ENCODE data around the gene TNFAIP3.

DNA sequence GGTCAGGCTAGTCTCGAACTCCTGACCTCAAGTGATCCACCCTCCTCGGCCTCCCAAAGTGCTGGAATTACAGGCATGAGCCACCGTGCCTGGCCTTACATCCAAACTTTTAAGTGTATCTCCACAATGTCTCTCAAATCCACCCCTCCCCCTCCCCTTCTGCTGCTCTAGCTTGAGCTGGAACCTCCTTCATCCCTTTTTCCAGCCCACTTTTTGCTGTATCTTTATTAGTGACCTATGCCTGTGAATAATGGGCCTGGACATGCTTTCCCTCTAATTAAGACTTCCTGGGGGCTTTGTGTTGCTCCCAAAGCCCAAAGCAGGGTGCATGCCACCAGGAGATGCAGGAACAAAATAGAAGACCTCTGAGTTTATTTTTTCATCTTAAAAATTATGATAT lies 26.1 kb downstream of the TNFAIP3 start:
- TF ChIP-seq POLR2AphosphoS5 (IDR thresholded peaks at IDR 0.05; ENCODE audit: low read depth), result no peak
- TF ChIP-seq, protein P1, sequence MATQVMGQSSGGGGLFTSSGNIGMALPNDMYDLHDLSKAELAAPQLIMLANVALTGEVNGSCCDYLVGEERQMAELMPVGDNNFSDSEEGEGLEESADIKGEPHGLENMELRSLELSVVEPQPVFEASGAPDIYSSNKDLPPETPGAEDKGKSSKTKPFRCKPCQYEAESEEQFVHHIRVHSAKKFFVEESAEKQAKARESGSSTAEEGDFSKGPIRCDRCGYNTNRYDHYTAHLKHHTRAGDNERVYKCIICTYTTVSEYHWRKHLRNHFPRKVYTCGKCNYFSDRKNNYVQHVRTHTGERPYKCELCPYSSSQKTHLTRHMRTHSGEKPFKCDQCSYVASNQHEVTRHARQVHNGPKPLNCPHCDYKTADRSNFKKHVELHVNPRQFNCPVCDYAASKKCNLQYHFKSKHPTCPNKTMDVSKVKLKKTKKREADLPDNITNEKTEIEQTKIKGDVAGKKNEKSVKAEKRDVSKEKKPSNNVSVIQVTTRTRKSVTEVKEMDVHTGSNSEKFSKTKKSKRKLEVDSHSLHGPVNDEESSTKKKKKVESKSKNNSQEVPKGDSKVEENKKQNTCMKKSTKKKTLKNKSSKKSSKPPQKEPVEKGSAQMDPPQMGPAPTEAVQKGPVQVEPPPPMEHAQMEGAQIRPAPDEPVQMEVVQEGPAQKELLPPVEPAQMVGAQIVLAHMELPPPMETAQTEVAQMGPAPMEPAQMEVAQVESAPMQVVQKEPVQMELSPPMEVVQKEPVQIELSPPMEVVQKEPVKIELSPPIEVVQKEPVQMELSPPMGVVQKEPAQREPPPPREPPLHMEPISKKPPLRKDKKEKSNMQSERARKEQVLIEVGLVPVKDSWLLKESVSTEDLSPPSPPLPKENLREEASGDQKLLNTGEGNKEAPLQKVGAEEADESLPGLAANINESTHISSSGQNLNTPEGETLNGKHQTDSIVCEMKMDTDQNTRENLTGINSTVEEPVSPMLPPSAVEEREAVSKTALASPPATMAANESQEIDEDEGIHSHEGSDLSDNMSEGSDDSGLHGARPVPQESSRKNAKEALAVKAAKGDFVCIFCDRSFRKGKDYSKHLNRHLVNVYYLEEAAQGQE (IDR thresholded peaks at IDR 0.05; ENCODE audit: insufficient replicate concordance, low read depth), result no peak
- TF ChIP-seq, protein P2, sequence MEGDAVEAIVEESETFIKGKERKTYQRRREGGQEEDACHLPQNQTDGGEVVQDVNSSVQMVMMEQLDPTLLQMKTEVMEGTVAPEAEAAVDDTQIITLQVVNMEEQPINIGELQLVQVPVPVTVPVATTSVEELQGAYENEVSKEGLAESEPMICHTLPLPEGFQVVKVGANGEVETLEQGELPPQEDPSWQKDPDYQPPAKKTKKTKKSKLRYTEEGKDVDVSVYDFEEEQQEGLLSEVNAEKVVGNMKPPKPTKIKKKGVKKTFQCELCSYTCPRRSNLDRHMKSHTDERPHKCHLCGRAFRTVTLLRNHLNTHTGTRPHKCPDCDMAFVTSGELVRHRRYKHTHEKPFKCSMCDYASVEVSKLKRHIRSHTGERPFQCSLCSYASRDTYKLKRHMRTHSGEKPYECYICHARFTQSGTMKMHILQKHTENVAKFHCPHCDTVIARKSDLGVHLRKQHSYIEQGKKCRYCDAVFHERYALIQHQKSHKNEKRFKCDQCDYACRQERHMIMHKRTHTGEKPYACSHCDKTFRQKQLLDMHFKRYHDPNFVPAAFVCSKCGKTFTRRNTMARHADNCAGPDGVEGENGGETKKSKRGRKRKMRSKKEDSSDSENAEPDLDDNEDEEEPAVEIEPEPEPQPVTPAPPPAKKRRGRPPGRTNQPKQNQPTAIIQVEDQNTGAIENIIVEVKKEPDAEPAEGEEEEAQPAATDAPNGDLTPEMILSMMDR (IDR thresholded peaks at IDR 0.05; ENCODE audit: insufficient read depth, low read length), result no peak

Data from HL-60 (cell line).